Mesothelial cell of epicardium (in vitro differentiated cells): ENCODE measurements around the gene NAV2. TPM values are rescaled to one million over a fixed set of nuclear protein-coding genes. Genes with fewer than 3 reads are reported as not detected.

ENCODE experiments used
- DNase-seq, 2 experiments: peaks; one replicate each; pipeline ENCODE4 v3.0.0; 2021; ENCODE audit warnings: low spot score in 2 of 2; ENCODE audit not compliant: unreplicated experiment in 2 of 2
- H3K27ac Mint-ChIP-seq: 2 replicates; pipeline ENCODE4 v1.8.0; 2021; ENCODE audit warnings: mixed read lengths
- H3K27me3 Mint-ChIP-seq: 2 replicates; pipeline ENCODE4 v1.8.0; 2021; ENCODE audit warnings: low read depth, mixed read lengths
- H3K36me3 Mint-ChIP-seq: 2 replicates; pipeline ENCODE4 v1.8.0; 2021; ENCODE audit warnings: mixed read lengths
- H3K4me1 Mint-ChIP-seq: 2 replicates; pipeline ENCODE4 v1.8.0; 2021; ENCODE audit warnings: mixed read lengths
- H3K4me3 Mint-ChIP-seq: 2 replicates; pipeline ENCODE4 v1.8.0; 2021; ENCODE audit warnings: mild to moderate bottlenecking, moderate library complexity, mixed read lengths
- H3K9me3 Mint-ChIP-seq: 2 replicates; pipeline ENCODE4 v1.8.0; 2021; ENCODE audit warnings: mixed read lengths
- CTCF ChIP-seq: fragments of 200-600 bp; sonication (generic); IDR thresholded peaks from one replicate; pipeline ENCODE4 v1.5.0; 2021; ENCODE audit warnings: antibody characterized with exemption; ENCODE audit not compliant: unreplicated experiment
- total RNA-seq: library from RNA; stranded (reverse); gene quantifications from 3 replicates; pipeline ENCODE4 v1.2.1, GENCODE V29; 2021

The NAV2 gene
- total RNA-seq, 1 donor from 2014 or later, result 69.8 TPM

GRCh38 chr11:19984048-19984742, 271.6 kb downstream of the NAV2 start:
- TF ChIP-seq CTCF, result no peak

GRCh38 chr11:19985111-19985510, 272.5 kb downstream of the NAV2 start:
- DNase-seq, result no peak
- Mint-ChIP-seq H3K36me3 (peaks cover 6% of the 10 kb centered on the region), H3K4me3 (no peak overlapping the region), H3K27ac (no peak overlapping the region), H3K27me3 (no peaks in the 10 kb centered on the region), H3K9me3 (no peaks in the 10 kb centered on the region), H3K4me1 (peaks cover 31% of the 10 kb centered on the region)
- no peak for TF ChIP-seq CTCF

More at GRCh38 chr11:19984048-19984742, 271.6 kb downstream of the NAV2 start:
- DNase-seq, result no peak
- H3K27me3 Mint-ChIP-seq, result no peaks in the 10 kb centered on the region
- no peak overlapping the region for H3K4me3 Mint-ChIP-seq
- no peak overlapping the region for H3K27ac Mint-ChIP-seq
- peaks cover 33% of the 10 kb centered on the region for H3K4me1 Mint-ChIP-seq
- H3K36me3 Mint-ChIP-seq, result peaks cover 6% of the 10 kb centered on the region
- no peaks in the 10 kb centered on the region for H3K9me3 Mint-ChIP-seq

GRCh38 chr11:19987331-19987801, 274.7 kb downstream of the NAV2 start:
- Mint-ChIP-seq H3K4me3 (no peak overlapping the region), H3K27me3 (no peaks in the 10 kb centered on the region), H3K4me1 (peaks cover 18% of the 10 kb centered on the region), H3K9me3 (no peaks in the 10 kb centered on the region), H3K36me3 (peaks cover 12% of the 10 kb centered on the region), H3K27ac (peak overlapping the region; percentile 9)
- DNase-seq, result no peak
- TF ChIP-seq CTCF, result no peak

- Mint-ChIP-seq H3K4me1 (peaks cover 10% of the 10 kb centered on the region), H3K27me3 (no peaks in the 10 kb centered on the region), H3K27ac (no peak overlapping the region), H3K4me3 (no peak overlapping the region), H3K36me3 (peaks cover 18% of the 10 kb centered on the region), H3K9me3 (peaks cover 5% of the 10 kb centered on the region)
- TF ChIP-seq CTCF, result no peak
- no peak for DNase-seq
These were observed 276.0 kb downstream of the NAV2 start for GRCh38 chr11:19988598-19988997.

- TF ChIP-seq CTCF, result no peak
- H3K4me1 Mint-ChIP-seq, result peaks cover 10% of the 10 kb centered on the region
- no peak overlapping the region for H3K4me3 Mint-ChIP-seq
- H3K27ac Mint-ChIP-seq, result no peak overlapping the region
- no peaks in the 10 kb centered on the region for H3K27me3 Mint-ChIP-seq
- DNase-seq, result no peak
- H3K36me3 Mint-ChIP-seq, result peaks cover 18% of the 10 kb centered on the region
- H3K9me3 Mint-ChIP-seq, result peaks cover 5% of the 10 kb centered on the region
These were observed 276.6 kb downstream of the NAV2 start for GRCh38 chr11:19989191-19989590.

GRCh38 chr11:19992162-19992561, 279.5 kb downstream of the NAV2 start:
- no peak for DNase-seq
- Mint-ChIP-seq H3K27ac (no peak overlapping the region), H3K9me3 (peaks cover 5% of the 10 kb centered on the region), H3K27me3 (no peaks in the 10 kb centered on the region), H3K4me3 (no peak overlapping the region), H3K36me3 (peaks cover 12% of the 10 kb centered on the region), H3K4me1 (peaks cover 34% of the 10 kb centered on the region)
- no peak for TF ChIP-seq CTCF
